OCI-LY3 (cell line): Measurements from ENCODE around the gene TPPP2.

Experiments
- CTCF ChIP-seq: fragments of 200-600, 300-600 bp; sonication (generic); IDR thresholded peaks from 2 replicates; pipeline ENCODE4 v1.5.1; 2014; ENCODE audit warnings: antibody characterized with exemption, low read length, low read depth
- EZH2phosphoT487 ChIP-seq: fragments of 200-600 bp; shearing (Covaris generic); IDR thresholded peaks from 2 replicates; pipeline ENCODE4 v1.6.1; 2018; ENCODE audit warnings: antibody characterized with exemption, mixed run types, low read depth

DNA sequence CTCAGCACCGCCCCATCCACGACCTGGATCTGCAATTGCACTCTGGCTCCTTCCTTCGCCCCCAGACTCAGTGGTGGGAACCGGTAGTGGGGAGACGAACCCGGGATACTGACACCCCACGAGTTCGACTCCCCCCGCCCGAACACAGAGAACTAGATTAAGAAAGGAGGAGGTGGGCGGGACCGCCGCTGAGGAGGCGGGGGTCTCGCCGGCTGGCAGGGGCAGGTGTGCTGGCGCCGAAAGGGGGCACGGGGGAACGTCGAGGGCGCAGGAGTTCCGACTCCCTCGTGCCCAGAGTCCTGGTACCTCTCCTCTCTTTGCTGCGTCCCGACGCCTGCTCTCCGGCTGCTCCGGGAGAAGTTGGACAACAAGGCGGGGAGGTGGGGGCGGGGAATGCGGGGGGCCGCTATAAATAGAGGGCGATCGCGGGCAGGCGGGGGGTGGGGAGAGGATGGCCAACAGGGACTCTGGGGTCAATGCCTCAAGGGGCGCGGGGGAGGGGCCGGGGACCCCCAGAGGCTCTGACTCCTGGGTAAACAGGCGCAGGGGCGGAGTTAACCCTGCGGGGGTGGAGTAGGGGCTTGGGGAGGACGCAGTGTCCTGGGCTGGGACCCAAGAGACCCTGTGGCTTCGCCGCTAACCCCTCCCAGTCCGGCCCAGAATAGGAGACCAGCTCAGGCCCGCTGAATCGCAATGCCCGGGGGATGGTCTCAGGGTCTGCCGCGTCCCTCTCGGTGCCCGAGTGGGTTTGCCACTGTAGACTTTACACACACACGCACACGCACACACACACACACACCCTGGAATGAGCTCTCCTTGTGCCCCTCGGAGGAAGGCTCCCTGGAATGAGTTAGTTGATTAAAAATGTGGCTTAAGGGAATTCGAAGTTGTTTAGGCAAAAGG is 4.4 kb upstream of the TPPP2 start:
- no peak for TF ChIP-seq CTCF
- TF ChIP-seq EZH2phosphoT487 = no peak
